ENCODE data around the gene FAP.

GRCh38 chr2:162217598-162217997 is 25.6 kb downstream of the FAP start:
- TF ChIP-seq CTCF (conservative IDR thresholded peaks at IDR 0.05) (no peak), EZH2 (IDR thresholded peaks at IDR 0.05; ENCODE audit: low read depth) (no peak)

Data from PC-9 (cell line).